IPS-18c (cell line): ENCODE data around the gene CCT3.
"Not testable (repeated sequence)": the region's sequence is repeated elsewhere in the genome, so short reads cannot be mapped to it uniquely, and the experiment has no call there.

Experiments
- H3K4me3 ChIP-seq: 2 replicates; pipeline ENCODE4 v1.7.0; 2013; ENCODE audit warnings: low read depth, mild to moderate bottlenecking, low read length, moderate library complexity; ENCODE audit not compliant: insufficient read depth
- H3K9me3 ChIP-seq: one replicate; pipeline ENCODE4 v1.6.1; 2013; ENCODE audit warnings: mild to moderate bottlenecking, low read length, moderate library complexity; ENCODE audit not compliant: control insufficient read depth, insufficient read depth

CCT3 gene

GRCh38 chr1:156346636-156347035 lies 8.5 kb upstream of the CCT3 start:
- H3K4me3 ChIP-seq: no peak overlapping the region
- no peaks in the 10 kb centered on the region for H3K9me3 ChIP-seq

GRCh38 chr1:156346035-156346434 lies 7.9 kb upstream of the CCT3 start:
- H3K4me3 ChIP-seq: not testable (repeated sequence)

GRCh38 chr1:156344409-156344808 lies 6.3 kb upstream of the CCT3 start:
- Histone ChIP-seq H3K9me3 (no peaks in the 10 kb centered on the region), H3K4me3 (no peak overlapping the region)

More at GRCh38 chr1:156346035-156346434, 7.9 kb upstream of the CCT3 start:
- H3K9me3 ChIP-seq: not testable (repeated sequence)

GRCh38 chr1:156342166-156342955 lies 4.3 kb upstream of the CCT3 start:
- Histone ChIP-seq H3K9me3 (no peaks in the 10 kb centered on the region), H3K4me3 (no peak overlapping the region)

- Histone ChIP-seq H3K4me3 (peak overlapping the region; percentile 73), H3K9me3 (no peaks in the 10 kb centered on the region)
These were observed 258 bp downstream of the CCT3 start for GRCh38 chr1:156337888-156338179.

GRCh38 chr1:156337052-156337887 lies 822 bp downstream of the CCT3 start:
- no peaks in the 10 kb centered on the region for H3K9me3 ChIP-seq
- H3K4me3 ChIP-seq: peak overlapping the region; percentile 73

- no peaks in the 10 kb centered on the region for H3K9me3 ChIP-seq
- peak overlapping the region; percentile 73 for H3K4me3 ChIP-seq
These were observed 1.9 kb downstream of the CCT3 start for GRCh38 chr1:156336242-156336641.

- H3K4me3 ChIP-seq, H3K9me3 ChIP-seq: not testable (repeated sequence)
These were observed 14.9 kb downstream of the CCT3 start for GRCh38 chr1:156323179-156323578.

- H3K4me3 ChIP-seq: no peak overlapping the region
- no peaks in the 10 kb centered on the region for H3K9me3 ChIP-seq
These were observed 17.5 kb downstream of the CCT3 start for GRCh38 chr1:156320560-156320959.

GRCh38 chr1:156319664-156320063 lies 18.4 kb downstream of the CCT3 start:
- Histone ChIP-seq H3K9me3 (no peaks in the 10 kb centered on the region), H3K4me3 (no peak overlapping the region)

- Histone ChIP-seq H3K4me3 (no peak overlapping the region), H3K9me3 (no peaks in the 10 kb centered on the region)
These were observed 21.2 kb downstream of the CCT3 start for GRCh38 chr1:156316909-156317308.

- no peaks in the 10 kb centered on the region for H3K9me3 ChIP-seq
- H3K4me3 ChIP-seq: no peak overlapping the region
These were observed 27.1 kb downstream of the CCT3 start for GRCh38 chr1:156310962-156311361.

GRCh38 chr1:156308078-156308477 lies 30.0 kb downstream of the CCT3 start:
- H3K4me3 ChIP-seq: no peak overlapping the region
- no peaks in the 10 kb centered on the region for H3K9me3 ChIP-seq

- H3K4me3 ChIP-seq: no peak overlapping the region
- peaks cover 2% of the 10 kb centered on the region for H3K9me3 ChIP-seq
These were observed 32.9 kb downstream of the CCT3 start for GRCh38 chr1:156305215-156305614.

GRCh38 chr1:156303241-156303640 lies 34.9 kb downstream of the CCT3 start:
- Histone ChIP-seq H3K9me3 (peaks cover 2% of the 10 kb centered on the region), H3K4me3 (no peak overlapping the region)

- H3K9me3 ChIP-seq: peaks cover 2% of the 10 kb centered on the region
These were observed 39.2 kb downstream of the CCT3 start, which contains the start of gene VHLL for GRCh38 chr1:156298852-156299357. TSS of gene VHLL (minus strand) at chr1:156299307. CDS start at chr1:156299189, 118 bp downstream.

GRCh38 chr1:156295391-156295947 lies 42.6 kb downstream of the CCT3 start, which contains the start of gene GLMP:
TSS of gene GLMP (minus strand) at chr1:156295679. CDS start at chr1:156295645, 34 bp downstream.
- H3K9me3 ChIP-seq: peaks cover 2% of the 10 kb centered on the region
- peak within 1 kb of the TSS; percentile 71 for H3K4me3 ChIP-seq

More at GRCh38 chr1:156298852-156299357, 39.2 kb downstream of the CCT3 start, which contains the start of gene VHLL:
- H3K4me3 ChIP-seq: no peak within 1 kb of the TSS
